OCI-LY1 (cell line): ENCODE data around the gene PSPC1.
"Not testable (repeated sequence)": the region's sequence is repeated elsewhere in the genome, so short reads cannot be mapped to it uniquely, and the experiment has no call there.

Source experiments
- CTCF ChIP-seq: fragments of 200-600 bp; sonication (generic), shearing (Covaris generic); IDR thresholded peaks from 2 replicates; pipeline ENCODE4 v1.5.1; 2017; ENCODE audit warnings: mild to moderate bottlenecking, antibody characterized with exemption, low read length, moderate library complexity, mixed read lengths
- EZH2 ChIP-seq: fragments of 200-600 bp; sonication (generic), shearing (Covaris generic); IDR thresholded peaks from 2 replicates; pipeline ENCODE4 v1.8.0; 2017; ENCODE audit warnings: borderline replicate concordance, mixed run types, mild to moderate bottlenecking, antibody characterized with exemption, low read length, moderate library complexity, mixed read lengths

DNA sequence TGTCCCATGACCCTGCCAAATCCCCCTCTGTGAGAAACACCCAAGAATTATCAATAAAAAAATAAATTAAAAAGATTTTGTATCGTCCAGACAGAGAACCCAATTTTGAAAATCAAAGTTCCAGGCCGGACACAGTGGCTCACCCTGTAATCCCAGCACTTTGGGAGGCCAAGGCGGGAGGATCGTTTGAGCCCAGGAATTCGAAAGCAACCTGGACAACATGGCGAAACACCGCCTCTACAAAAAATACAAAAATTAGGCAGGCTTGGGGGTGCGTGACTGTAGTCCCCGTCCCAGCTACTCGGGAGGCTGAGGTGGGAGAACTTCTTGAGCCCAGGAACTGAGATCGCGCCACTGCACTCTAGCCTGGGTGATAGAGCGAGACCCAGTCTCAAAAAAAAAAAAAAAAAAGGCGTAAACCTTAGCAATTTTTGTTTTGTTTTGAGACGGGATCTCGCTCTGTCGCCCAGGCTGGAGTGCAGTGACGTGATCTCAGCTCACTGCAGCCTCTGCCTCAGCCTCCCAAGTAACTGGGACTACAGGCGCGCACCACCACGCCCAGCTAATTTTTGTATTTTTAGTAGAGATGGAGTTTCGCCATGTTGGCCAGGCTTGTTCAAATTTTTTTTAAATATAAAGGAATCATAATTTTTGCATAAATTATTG lies 1.9 kb downstream of the PSPC1 start:
- not testable (repeated sequence) for TF ChIP-seq CTCF, EZH2
